Measurements from ENCODE around the gene TPTE2.

DNA sequence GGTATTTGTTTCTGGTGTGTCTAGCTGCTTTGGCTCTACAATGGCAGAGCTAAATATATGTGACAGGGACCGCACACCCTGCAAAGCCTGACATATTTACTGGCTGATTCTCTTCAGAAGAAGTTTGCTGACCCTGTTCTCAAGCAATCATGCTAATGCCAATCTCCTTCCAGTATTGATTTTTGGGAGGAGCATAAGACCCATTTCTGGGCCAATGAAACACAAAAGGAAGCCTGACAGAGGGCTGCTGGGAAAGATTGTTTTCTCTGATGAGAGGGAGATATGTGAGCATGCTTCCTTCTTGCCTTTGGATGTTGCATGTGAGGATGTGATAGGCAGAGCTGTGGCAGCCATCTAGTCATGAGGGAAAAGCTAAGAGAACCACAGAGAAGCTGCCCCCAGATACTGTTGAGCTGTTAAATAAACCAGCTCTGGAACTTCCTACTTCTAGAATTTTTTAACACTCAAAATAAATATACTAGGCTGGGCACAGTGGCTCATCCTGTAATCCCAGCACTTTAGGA lies 31.4 kb upstream of the TPTE2 start:
- TF ChIP-seq, protein P1, sequence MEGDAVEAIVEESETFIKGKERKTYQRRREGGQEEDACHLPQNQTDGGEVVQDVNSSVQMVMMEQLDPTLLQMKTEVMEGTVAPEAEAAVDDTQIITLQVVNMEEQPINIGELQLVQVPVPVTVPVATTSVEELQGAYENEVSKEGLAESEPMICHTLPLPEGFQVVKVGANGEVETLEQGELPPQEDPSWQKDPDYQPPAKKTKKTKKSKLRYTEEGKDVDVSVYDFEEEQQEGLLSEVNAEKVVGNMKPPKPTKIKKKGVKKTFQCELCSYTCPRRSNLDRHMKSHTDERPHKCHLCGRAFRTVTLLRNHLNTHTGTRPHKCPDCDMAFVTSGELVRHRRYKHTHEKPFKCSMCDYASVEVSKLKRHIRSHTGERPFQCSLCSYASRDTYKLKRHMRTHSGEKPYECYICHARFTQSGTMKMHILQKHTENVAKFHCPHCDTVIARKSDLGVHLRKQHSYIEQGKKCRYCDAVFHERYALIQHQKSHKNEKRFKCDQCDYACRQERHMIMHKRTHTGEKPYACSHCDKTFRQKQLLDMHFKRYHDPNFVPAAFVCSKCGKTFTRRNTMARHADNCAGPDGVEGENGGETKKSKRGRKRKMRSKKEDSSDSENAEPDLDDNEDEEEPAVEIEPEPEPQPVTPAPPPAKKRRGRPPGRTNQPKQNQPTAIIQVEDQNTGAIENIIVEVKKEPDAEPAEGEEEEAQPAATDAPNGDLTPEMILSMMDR (IDR thresholded peaks at IDR 0.05; ENCODE audit: borderline replicate concordance, extremely low read depth, low read length, poor library complexity, severe bottlenecking): no peak
- no peak for TF ChIP-seq EZH2 (IDR thresholded peaks at IDR 0.05; ENCODE audit: borderline replicate concordance, low read depth, low read length, severe bottlenecking)
